Glomerular visceral epithelial cell (primary cell): ENCODE measurements around the gene RPLP2.

Experiments used
- DNase-seq: peaks from one replicate; pipeline ENCODE4 v3.0.0-alpha.2; 2016; ENCODE audit errors: extremely low spot score

The RPLP2 gene

GRCh38 chr11:791658-792534 is 17.9 kb upstream of the RPLP2 start:
- DNase-seq, result no peak

GRCh38 chr11:792535-792821 is 17.3 kb upstream of the RPLP2 start:
- no peak for DNase-seq

GRCh38 chr11:792873-793272 is 16.9 kb upstream of the RPLP2 start:
- DNase-seq, result no peak

GRCh38 chr11:793556-793955 is 16.2 kb upstream of the RPLP2 start:
- no peak for DNase-seq

DNA sequence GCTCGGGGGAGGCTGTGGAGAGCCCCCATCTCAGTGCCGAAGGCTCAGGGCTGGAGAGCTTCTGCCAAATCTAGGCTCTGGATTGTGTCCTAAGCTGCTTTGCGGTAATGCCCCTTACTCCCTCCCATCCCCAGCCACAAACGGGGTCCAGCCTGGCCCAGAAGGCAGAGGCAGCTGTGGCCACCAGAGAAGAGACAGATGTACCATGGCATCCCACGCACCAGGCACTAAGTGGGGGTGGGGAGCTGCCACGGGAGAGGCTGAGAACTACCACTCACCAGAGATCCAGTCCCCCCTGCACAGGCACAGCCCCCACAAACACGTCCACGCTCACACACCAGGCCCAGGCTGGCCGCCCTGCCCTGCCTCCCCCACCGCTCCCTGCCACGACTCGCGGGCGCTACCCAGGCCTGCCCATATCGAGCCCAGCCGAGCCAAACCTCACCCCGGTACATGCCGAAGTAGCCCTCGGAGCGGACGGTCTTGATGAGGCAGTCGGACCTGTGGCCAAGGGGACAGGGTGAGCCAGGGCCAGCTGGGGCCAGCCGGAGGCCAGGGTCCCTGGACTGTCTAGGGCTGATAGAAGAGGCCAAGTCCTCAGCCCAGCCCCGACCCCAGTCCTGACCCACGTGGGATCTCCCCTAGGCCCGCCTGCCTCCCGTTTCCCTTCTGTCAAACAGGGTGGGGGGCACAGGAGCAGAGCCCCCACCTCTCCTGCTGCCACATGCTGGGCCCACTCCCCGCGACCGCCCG is 15.6 kb upstream of the RPLP2 start:
- DNase-seq, result no peak

GRCh38 chr11:794766-795633 is 14.8 kb upstream of the RPLP2 start:
- no peak for DNase-seq

GRCh38 chr11:795634-796564 is 13.9 kb upstream of the RPLP2 start:
- peak; percentile 92 for DNase-seq

DNA sequence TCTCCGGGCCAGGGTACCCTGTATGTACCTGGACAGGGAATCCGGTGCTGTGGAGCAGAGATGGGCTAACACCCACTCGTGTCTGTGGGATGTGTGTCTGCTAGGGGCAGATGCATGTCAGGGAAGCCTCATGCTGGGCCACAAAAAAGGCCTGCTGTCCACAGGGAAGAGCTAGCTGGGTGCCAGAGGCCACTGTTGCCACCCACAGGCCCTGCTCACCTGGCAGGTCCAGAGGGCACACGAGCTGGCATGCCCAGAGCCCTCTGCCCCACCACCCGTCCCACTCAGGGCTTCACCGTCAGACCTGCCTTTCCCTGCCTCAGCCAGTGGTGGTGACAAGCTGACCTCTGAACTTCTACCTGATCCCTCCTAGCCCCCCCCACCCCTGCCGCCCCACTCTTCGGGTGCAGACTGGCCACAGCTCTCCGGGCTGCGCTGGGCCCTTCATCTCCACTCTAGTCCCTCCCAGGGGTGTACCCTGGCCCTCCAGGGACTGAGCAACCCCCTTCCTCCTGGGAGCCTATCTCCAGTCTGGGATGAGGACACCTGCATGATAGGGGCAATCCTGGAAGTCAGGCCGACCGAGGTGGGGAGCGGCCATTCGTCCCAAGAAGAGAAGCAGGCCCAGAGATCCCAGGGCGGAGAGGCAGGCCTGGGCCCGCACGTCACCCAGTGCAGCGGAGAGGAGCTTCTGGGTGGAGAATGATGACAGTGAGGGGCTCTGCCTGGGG is 13.0 kb upstream of the RPLP2 start:
- no peak for DNase-seq

DNA sequence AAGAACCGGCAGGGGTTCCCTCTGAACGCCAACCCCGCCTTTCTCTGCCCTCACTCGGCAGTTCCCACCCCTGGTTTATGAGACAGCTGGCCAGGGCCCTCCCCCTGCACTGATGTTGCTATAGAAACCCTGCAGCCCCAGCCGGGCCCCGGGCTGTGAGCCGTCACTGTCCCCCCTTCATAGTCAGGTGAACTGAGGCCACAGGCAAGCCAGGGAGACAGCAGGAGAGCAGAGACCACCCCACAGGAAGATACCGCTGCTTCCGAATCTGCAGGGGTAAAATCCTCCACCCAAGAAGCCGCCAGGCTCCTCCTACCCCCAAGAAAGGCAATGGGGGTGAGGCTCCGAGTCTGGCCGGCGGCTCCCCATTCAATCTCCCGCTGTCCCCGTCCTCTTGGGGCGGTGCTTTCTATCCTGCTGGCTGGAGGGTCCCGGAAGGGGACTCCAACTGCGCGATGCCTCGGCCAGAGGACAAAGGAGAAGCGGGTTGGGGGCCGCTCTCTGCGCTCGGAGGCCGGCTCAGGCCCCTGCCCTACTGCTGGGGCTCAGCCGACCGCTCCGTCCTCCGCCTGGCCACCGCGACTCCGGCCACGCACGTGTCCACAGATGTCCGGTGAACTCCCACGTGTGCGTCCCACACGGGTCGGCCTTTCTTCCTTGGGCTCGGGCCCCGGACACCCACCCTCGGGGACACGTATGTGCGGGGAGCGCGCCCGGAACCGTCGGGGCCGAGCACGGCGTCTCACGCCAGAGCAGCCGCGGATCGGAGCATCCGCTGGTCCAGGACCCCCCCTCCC is 12.3 kb upstream of the RPLP2 start:
- DNase-seq, result peak; percentile 75

DNA sequence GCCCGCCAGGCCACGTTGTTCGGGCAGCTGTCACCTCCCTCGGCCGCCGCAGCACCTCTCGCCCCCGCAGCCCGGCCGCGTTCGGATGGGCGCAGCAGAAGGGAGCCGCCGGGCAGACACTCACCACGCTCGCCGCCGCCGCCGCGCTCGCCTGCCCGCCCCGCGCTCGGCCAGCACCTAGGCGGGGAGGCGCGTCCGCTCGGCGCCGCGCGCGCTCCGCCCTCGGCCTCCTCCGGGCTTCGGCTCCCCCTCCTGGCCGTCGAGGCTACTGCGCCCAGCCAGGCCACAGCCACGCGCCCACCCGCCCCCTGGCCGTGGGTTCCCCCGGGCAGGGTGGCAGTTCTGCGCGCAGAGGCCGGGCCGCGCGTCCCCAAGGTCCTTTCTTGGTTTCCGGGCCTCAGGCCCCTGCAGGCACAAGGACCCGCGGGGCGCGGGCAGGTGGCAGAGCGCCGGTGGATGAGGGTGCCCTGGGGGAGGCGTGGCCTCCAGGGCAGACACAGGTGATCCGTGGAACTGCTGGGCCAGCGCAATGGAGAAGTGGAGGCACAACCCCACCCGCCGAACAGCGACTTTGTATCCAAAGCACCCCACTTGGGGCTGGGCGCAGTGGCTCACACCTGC is 11.6 kb upstream of the RPLP2 start, which contains the start of gene SLC25A22:
Gene SLC25A22 (minus strand): TSS at position 189 of the 621 bp plus-strand sequence. CDS start 3,275 bp downstream, outside the sequence.
- DNase-seq, result peak; percentile 81

- no peak for DNase-seq
Measured at GRCh38 chr11:799641-800316, 10.0 kb upstream of the RPLP2 start.

- no peak for DNase-seq
Measured at GRCh38 chr11:800473-800872, 9.3 kb upstream of the RPLP2 start.

DNA sequence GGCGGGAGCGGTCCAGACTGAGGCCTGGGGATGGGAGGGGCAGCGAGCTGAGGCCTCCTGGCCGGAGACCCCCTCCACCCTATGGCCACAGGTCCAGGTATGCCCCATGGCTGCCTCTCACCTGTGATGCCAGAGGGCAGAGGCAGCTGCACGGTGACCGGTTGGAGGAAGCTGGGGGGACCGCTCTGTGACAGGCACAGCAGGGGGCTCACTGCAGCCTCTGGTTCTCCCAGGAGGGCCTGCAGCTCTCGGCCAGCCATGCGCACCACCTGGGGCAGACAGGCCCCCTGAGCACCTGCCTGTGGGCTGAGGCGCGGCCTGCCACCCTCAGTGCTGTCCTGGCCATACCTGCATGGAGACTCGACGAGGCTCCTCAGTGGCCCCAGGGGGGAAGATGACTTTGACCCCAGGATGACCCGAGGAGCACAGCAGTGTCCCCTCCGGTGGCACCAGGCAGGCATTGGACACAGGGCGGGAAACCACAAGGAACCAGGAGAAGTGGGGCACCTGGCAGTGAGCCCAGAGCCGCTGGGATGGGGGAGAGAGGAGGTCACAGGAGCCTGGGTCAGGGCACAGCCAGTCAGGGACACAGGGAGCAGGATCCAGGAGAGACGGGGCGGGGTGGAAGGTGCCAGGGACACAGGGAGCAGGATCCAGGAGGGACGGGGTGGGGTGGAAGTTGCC is 8.5 kb upstream of the RPLP2 start:
- DNase-seq, result no peak

DNA sequence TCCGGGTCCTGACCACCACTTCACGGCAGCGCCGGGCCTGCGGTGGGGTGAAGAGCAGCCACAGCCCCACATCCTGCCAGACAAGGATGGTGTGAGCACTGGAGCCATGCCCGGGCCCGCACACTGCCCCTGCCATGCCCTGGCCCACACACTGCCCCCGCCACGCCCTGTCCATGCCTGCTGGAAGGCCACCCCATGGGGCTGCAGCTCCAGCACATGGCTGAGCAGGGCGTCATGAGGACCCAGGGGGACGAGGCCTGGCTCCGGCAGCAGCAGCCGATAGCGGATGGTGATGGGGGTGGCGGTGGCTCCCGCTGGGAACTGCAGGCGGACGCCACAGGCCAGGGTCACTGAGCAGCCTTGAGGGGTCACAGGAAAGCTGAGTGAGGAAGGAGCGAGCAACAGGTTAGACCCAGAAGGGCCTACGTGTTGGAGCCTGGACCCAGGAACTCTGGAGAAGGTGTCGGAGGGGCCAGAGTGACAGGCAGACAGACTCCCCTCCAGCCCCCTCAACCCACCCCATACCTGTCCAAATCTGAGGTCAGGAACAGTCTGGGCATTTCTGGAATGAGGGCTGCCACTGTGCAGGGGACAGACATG is 7.6 kb upstream of the RPLP2 start:
- DNase-seq, result no peak

DNA sequence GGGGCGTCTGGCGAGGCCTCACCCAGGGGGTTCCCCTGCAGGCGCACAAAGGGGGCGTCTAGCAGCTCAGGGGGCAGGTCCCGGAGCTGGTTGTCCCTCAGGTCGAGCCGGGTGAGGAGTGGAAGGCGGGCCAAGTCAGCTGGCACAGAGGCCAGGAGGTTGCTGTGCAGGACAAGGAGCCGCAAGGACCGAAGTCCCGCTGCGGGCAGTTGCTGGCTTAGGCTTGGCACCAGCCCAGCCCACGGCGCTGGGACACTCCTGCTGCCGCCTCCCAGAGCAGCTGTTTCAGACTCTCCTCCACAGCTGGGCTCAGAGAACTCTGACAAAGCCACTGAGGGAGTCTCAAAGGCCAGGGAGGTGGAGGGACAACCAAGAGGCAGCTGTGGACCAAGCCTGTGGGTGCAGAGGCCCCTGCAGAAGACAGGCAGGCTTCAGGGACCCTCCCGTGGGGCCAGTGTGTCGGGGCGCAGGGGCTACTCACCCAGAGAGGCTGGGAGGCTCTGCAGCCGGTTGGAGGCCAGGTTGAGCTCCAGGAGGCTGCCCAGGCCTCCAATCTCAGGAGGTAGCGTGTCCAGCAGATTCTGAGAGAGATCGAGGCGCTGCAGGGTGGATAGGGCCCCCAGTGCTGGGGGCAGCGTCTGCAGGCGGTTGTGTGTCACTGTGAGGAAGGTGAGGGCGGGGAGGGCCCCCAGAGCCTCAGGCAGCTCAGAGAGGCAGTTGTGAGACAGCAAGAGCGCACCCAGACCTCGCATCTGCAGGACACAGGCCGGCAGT is 6.9 kb upstream of the RPLP2 start:
- DNase-seq, result no peak

- no peak for DNase-seq
Measured at GRCh38 chr11:803467-803742, 6.4 kb upstream of the RPLP2 start.
